Liver (tissue), 3 donors: ENCODE measurements around the gene AKTIP.

Source experiments
- ATF3 ChIP-seq: IDR thresholded peaks from 2 replicates; pipeline ENCODE4 v1.6.1; 2016; ENCODE audit warnings: antibody characterized with exemption
- CTCF ChIP-seq: fragments of 150-350 bp; IDR thresholded peaks from 2 replicates; pipeline ENCODE4 v1.5.1; 2017; ENCODE audit warnings: improper control_type of control experiment, low read depth, low read length; ENCODE audit not compliant: missing input control
- EGR1 ChIP-seq, 2 donors: IDR thresholded peaks; 2 replicates each; pipeline ENCODE4 v1.6.1; 2016 to 2018; ENCODE audit warnings: antibody characterized with exemption in 2 of 2, low read depth in 2 of 2
- FOXA1 ChIP-seq: IDR thresholded peaks from 2 replicates; pipeline ENCODE4 v1.6.1; 2016; ENCODE audit warnings: antibody characterized with exemption
- JUND ChIP-seq, 2 donors: IDR thresholded peaks; 2 replicates each; pipeline ENCODE4 v1.6.1; 2016; ENCODE audit warnings: antibody characterized with exemption in 2 of 2
- MAX ChIP-seq: IDR thresholded peaks from 2 replicates; pipeline ENCODE4 v1.6.1; 2016; ENCODE audit warnings: antibody characterized with exemption
- RAD21 ChIP-seq, 2 donors: IDR thresholded peaks; 2 replicates each; pipeline ENCODE4 v1.6.1; 2016; ENCODE audit warnings: antibody characterized with exemption in 2 of 2, mild to moderate bottlenecking in 2 of 2
- REST ChIP-seq: IDR thresholded peaks from 2 replicates; pipeline ENCODE4 v1.6.1; 2016; ENCODE audit warnings: antibody characterized with exemption, mild to moderate bottlenecking
- RXRA ChIP-seq, 2 donors: IDR thresholded peaks; 2 replicates each; pipeline ENCODE4 v1.6.1; 2017 to 2018; ENCODE audit warnings: antibody characterized with exemption in 2 of 2, mild to moderate bottlenecking in 1 of 2
- SP1 ChIP-seq: IDR thresholded peaks from 2 replicates; pipeline ENCODE4 v1.6.1; 2018; ENCODE audit warnings: antibody characterized with exemption, mild to moderate bottlenecking
- TAF1 ChIP-seq: conservative IDR thresholded peaks from 2 replicates; pipeline ENCODE4 v1.6.1; 2016; ENCODE audit warnings: antibody characterized with exemption, mild to moderate bottlenecking
- ZBTB33 ChIP-seq: IDR thresholded peaks from 2 replicates; pipeline ENCODE4 v1.6.1; 2016; ENCODE audit warnings: antibody characterized with exemption
- donor health status: healthy.
- donor health status: healthy.

GRCh38 chr16:53458635-53459034, 44.4 kb downstream of the AKTIP start:
- TF ChIP-seq CTCF (no peak), REST (no peak), RAD21 (IDR thresholded peaks at IDR 0.05) (no peak), FOXA1 (no peak), RXRA (IDR thresholded peaks at IDR 0.05) (no peak), MAX (no peak), ATF3 (no peak), TAF1 (no peak), EGR1 (IDR thresholded peaks at IDR 0.05; ENCODE audit: low read depth in 2 of 2) (no peak), ZBTB33 (no peak), JUND (IDR thresholded peaks at IDR 0.05) (no peak), SP1 (no peak)
